ENCODE data around the gene IL11. TPM values are rescaled to one million over a fixed set of nuclear protein-coding genes. Genes with fewer than 3 reads are reported as not detected.

Gene IL11
- polyA plus RNA-seq, 1 experiment = 14.8 TPM

GRCh38 chr19:55400281-55401087 is 30.2 kb upstream of the IL11 start:
- ChIA-PET CTCF (interaction anchor here (0.6 to 1.0 kb wide), 3 partner anchors 67 to 259 kb away, joined by 3 read pairs; no protein-coding TSS in a partner anchor), POLR2A (interaction anchor here (1.0 to 1.2 kb wide), 2 partner anchors 9 to 11 kb away, joined by 4 to 5 read pairs; no protein-coding TSS in a partner anchor)
- H3K27ac ChIP-seq (ENCODE audit: low read depth, low read length) = peak overlapping the region; percentile 11
- no peaks in the 10 kb centered on the region for H3K27me3 ChIP-seq (ENCODE audit: control insufficient read depth, insufficient read depth, low read length)
- no peaks in the 10 kb centered on the region for H3K9me3 ChIP-seq (ENCODE audit: control insufficient read depth, insufficient read depth, low read length)
- no peak overlapping the region for H3K4me3 ChIP-seq (ENCODE audit: low read depth, low read length)
- DNase-seq (ENCODE audit: low read depth, low spot score) = no peak
- TF ChIP-seq CTCF (IDR thresholded peaks at IDR 0.05; ENCODE audit: low read depth, low read length) = no peak

GRCh38 chr19:55398200-55398925 is 28.1 kb upstream of the IL11 start:
- Histone ChIP-seq H3K9me3 (ENCODE audit: control insufficient read depth, insufficient read depth, low read length) (no peaks in the 10 kb centered on the region), H3K27me3 (ENCODE audit: control insufficient read depth, insufficient read depth, low read length) (no peaks in the 10 kb centered on the region), H3K27ac (ENCODE audit: low read depth, low read length) (no peak overlapping the region), H3K4me3 (ENCODE audit: low read depth, low read length) (no peak overlapping the region)
- POLR2A ChIA-PET = interaction anchor here (3.0 kb wide), 1 partner anchor 9 kb away, joined by 24 read pairs; the partner anchor contains the start of gene UBE2S
- no peak for DNase-seq (ENCODE audit: low read depth, low spot score)
- TF ChIP-seq CTCF (IDR thresholded peaks at IDR 0.05; ENCODE audit: low read depth, low read length) = no peak
- CTCF ChIA-PET = no interaction called here

GRCh38 chr19:55392820-55393761 is 22.8 kb upstream of the IL11 start:
- ChIA-PET CTCF (interaction anchor here (0.6 kb wide), 1 partner anchor 254 kb away, joined by 3 read pairs; no protein-coding TSS in a partner anchor), POLR2A (interaction anchor here (0.6 to 10.3 kb wide), 5 partner anchors 12 to 227 kb away, joined by 3 to 93 read pairs (median 7); partner anchors contain the start of gene UBE2S)
- Histone ChIP-seq H3K27ac (ENCODE audit: low read depth, low read length) (no peak overlapping the region), H3K4me3 (ENCODE audit: low read depth, low read length) (no peak overlapping the region), H3K27me3 (ENCODE audit: control insufficient read depth, insufficient read depth, low read length) (no peaks in the 10 kb centered on the region), H3K9me3 (ENCODE audit: control insufficient read depth, insufficient read depth, low read length) (no peaks in the 10 kb centered on the region)
- no peak for DNase-seq (ENCODE audit: low read depth, low spot score)
- TF ChIP-seq CTCF (IDR thresholded peaks at IDR 0.05; ENCODE audit: low read depth, low read length) = no peak

- H3K4me3 ChIP-seq (ENCODE audit: low read depth, low read length) = no peak overlapping the region
- peak; percentile 42 for DNase-seq (ENCODE audit: low read depth, low spot score)
- no peaks in the 10 kb centered on the region for H3K9me3 ChIP-seq (ENCODE audit: control insufficient read depth, insufficient read depth, low read length)
- ChIA-PET POLR2A (interaction anchor here (0.7 to 10.3 kb wide), 5 partner anchors 8 to 61 kb away, joined by 3 to 93 read pairs (median 5); partner anchors contain the start of gene UBE2S), CTCF (interaction anchor here (0.6 kb wide), 1 partner anchor 252 kb away, joined by 3 read pairs; no protein-coding TSS in a partner anchor)
- peak overlapping the region; percentile 39 for H3K27ac ChIP-seq (ENCODE audit: low read depth, low read length)
- no peaks in the 10 kb centered on the region for H3K27me3 ChIP-seq (ENCODE audit: control insufficient read depth, insufficient read depth, low read length)
- no peak for TF ChIP-seq CTCF (IDR thresholded peaks at IDR 0.05; ENCODE audit: low read depth, low read length)
Measured at GRCh38 chr19:55391702-55392615, 21.7 kb upstream of the IL11 start.

All from AG04450 (cell line).